GM18519 (cell line): ENCODE data around the gene COL11A2.

Experiments
- ATAC-seq: cut with Tn5 transposase; IDR thresholded peaks from one replicate; pipeline ENCODE4 v1.9.1; 2021; ENCODE audit warnings: mild to moderate bottlenecking, moderate library complexity; ENCODE audit not compliant: unreplicated experiment, low FRiP score

The COL11A2 gene

DNA sequence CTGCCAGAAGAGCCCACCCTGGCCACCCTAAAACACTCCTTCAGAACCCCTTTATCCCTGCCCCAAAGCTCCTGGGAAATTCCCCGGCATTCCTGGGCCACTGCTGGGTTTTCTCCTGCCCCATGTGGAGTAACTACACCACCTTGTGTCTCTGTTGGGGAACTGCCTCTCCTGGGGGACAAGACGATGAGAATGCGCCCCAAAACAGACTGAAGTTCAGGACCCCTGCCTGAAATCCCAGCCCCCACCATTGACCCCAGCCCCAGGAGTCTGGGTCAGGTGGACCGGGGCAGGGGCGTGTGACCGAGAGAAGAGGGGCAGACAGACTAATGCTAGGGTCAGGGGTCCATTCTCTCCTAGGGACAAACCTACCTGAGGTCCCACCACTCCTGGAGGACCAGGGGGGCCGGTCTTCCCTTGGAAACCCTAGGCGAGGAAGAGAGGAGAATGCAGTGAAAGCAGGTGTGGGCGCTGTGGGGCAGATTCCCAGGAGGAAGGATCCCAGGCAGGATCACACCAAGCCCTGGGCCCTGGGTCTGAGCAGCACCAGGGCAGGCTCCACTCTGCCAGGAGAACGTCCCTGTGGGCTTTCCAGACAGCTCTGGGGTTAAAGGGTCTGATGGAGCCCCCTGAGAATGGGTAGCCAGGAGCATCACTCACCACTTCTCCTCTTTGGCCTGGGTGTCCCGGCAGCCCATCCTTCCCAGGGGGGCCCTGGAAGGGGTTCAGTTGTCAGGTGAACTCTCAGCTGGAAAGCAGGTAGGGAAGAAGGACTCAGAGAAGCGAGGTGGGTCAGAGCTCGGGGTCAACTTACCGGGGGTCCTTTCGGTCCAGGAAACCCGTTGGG, 19.4 kb downstream of the COL11A2 start:
- no peak for ATAC-seq

DNA sequence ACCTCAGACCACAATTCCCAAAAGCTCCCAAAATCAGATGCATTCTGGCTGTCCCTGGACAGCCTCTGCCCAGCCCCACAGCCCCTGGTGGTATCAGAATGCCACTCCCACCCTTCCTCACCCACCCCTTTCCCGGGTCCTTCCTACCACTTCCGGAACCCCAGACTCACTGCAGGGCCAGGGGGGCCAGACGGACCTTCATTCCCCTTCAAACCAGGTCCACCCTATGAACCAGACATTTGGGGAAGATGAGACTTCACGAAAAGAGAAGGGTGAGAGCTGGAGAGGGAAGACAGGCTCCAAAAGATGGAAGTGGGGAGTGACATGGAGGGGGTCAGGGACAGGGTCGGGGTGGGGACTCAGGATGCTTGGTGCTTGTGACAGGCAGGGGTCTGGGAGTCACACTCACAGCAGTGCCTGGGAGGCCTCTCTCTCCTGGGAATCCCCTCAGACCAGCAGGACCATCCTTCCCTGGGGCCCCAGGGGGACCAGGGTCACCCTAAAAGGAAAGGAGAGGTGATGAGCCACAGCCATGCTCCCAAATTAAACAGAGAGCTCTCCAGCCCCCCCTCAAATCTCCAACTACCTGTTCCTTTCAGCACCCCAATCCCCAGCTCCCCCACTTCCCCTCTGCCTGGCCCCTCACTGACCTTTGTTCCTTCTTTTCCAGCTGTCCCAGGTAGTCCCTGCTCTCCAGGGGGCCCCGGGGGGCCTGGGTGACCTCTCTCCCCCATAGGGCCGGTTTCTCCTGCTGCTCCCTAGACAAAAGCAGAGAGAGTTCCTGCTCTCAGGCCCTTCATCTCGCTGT, 20.2 kb downstream of the COL11A2 start:
- ATAC-seq = no peak

DNA sequence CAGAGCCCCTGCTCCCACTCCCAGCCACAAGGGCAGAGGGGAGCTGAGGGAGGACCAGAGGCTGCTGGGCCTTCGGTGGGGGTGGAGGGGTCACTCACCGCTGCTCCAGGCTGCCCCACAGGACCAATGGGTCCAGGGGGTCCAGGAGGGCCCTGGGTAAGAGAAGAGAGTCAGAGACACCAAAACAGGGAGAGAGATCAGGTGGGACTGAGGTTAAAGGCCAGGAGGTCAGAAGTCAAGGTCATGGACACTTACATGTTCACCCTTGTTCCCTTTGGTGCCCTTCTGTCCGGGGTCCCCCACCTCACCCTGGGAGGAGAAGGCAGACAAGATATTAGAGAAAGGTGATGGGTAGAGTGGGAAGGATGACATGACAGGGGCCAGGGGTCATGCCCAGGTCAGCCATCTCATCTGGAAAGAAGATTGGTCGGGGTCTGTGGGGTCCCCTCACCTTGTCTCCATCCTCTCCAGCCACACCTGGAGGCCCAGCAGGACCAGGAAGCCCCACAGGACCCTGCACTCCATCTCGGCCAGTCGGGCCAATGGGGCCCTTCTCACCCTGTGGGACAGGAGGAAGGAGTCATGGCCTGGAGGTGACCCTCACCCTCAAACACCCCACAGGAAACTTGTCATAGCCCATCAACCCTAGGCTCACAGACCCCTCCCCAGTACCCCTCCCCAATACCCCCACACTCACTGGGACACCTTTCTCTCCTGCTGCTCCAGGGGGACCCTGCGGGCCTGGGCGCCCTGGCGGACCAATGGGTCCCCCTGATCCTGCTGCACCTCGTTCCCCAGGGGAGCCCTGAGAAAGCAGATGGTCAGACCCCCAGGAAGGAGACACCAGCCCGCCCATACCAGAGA, 21.0 kb downstream of the COL11A2 start:
- ATAC-seq = no peak

DNA sequence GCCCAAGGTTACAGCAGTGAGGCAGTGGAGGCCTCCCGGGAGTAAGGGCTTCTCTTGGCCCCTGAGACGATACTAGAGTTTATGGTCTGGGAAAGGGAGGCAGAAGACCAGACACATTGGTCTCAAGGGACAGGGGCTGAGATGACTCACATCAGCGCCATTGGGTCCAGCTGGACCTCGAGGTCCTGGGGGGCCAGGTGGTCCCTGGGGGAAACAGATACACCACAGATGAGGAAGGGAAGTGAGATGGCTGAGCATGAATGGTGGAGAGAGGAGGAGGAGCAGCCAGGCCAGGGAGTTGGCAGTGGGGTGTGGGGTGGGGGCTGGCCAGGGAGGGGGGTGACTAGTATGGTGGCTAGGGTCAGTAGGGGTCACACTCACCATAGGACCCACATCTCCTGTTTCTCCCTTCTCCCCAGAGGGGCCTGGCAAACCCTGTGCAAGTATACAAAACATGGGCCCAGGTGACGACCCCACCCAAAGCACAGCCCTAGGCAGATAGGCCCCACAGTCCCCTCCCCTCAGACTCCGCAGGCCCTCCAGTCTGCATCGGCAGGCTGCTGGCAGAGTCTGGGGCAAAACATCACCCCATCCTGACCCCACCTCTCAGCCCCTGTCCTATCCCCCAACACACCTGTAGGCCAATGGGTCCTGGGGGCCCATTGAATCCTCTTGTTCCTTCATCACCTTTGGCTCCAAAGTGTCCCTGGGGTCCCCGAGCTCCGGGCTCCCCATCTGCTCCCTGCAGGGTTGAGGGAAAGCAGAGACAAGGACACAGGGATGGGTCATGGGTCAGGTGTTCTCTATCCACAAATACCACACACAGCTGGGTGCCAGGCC, 21.9 kb downstream of the COL11A2 start:
- ATAC-seq = no peak

DNA sequence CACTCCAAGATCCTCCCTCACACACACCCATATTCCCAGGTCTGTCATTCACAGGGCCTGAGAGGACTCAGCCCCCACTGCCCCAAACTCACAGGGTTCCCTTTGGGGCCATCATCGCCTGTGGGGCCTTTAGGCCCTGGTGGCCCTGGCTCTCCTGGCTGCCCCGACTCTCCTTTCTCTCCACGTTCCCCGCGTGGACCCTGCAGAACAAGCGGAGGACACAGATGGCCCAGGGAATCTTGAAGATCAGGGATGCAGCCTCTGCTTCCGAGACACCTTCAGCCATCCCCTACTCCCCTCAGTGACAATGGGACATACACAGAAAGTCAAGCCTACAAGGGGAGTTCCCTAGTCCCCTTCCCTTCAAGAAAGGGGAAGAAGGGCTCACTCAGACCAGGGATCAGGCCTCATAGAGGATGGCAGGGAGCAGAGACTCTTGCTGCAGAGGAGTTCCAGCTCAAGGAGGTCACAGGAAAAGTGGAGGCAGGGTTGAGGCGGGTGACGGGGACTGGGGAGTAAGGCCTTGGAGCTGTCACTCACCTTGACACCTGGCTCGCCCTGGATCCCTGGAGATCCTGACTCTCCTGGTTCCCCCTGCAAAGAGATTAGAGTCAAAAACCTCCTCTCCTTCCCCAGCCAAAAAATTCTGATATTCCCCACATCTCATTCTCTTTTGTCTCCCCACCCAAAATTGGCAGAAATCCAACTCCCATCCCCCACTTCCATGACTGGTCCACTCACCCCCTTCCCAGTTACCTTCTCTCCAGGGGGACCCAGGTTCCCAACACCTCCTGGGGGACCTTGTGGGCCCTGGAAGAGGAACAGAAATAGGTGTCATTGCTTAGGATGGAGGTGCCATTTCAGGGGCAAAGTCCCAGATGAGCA, 22.7 kb downstream of the COL11A2 start:
- no peak for ATAC-seq

DNA sequence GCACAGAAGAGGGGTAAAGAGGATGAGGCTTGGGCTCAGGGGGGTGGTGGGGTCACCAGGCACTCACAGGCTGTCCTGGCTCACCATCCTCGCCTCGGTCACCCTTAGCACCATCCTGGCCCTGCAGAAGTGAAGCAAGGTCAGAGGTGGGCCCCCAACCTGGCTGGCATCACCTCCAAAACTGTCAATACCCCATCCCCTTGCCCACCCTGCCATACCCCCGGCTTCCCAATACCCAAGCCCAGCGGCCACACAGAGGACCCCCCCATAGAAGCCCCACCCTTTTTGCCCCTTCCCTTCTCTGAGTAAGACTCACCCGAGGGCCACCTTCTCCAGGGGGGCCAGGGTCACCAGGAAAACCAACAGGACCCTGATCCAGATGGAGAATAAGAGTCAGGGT, 23.6 kb downstream of the COL11A2 start:
- ATAC-seq = no peak

DNA sequence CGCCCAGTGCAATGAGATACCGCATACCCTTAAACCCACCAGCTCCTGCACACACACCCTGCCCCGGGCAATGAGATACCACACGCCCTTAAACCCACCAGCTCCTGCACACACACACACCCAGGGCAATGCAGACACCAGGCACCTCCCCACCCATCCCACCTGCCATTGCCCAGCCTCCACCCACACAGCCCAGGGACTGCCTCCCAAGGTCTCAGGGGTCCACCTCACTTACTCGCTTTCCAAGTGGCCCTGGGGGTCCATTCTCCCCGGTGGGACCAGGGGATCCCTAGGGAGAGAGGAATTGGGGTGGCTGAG, 24.0 kb downstream of the COL11A2 start:
- ATAC-seq = no peak

DNA sequence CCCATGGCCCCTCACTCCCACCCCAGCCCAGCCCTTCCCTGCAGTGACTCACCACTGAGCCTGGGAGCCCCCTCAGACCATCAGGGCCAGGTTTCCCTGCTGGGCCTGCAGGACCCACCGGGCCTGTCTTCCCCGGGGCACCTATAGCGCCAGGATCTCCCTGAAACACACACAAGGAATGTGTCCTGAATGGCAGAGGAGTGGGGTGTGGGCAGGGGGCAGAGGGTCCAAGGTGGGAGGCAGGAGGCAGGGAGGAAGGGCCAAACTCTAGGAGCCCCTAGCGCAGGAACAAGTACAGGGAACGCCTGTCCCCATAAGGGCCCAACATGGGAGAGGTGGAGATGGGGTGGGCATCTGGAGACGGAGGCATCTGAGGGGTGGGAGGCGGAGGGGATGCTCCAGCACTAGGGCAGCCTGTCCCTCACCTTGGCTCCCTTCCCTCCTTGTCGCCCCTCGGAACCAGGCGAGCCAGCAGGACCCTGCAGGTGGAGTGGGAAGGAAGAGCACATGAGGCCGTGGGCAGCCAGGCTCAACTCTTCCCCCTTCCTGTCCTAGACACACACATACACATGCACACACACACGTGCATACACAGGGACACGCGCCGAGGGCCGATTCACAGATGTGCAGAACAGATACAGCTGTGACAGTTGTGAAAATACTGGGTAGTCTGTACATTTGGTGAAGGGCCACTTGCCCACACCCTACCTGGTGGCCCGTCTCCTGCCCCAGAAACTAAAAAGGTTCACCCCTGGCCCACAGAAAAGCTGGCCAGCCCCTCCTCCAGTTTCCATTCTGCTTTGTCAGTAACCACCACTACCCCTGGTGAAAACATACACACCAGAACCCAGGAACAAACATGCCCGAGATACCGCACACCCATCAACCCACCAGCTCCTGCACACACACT, 24.6 kb downstream of the COL11A2 start:
- ATAC-seq = no peak

DNA sequence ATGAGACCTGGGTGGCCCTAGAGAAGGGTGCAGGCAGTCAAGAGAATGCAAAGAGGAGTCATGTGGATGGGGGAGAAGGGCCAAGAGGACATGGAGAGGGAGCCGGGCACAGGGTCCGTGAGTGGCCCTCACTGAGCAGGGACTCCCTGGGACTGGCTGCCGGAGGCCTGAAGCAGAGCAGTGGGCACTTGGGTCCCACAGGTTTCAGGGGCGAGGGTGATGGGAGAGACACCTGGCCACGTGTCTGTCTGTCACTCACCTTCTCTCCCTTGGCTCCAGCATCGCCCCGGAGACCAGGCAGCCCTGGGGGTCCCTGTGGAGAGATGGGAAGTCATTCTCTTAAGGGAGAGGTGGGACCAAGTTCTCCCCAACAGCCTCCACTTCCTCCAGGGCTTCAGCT, 25.5 kb downstream of the COL11A2 start:
- ATAC-seq = no peak

DNA sequence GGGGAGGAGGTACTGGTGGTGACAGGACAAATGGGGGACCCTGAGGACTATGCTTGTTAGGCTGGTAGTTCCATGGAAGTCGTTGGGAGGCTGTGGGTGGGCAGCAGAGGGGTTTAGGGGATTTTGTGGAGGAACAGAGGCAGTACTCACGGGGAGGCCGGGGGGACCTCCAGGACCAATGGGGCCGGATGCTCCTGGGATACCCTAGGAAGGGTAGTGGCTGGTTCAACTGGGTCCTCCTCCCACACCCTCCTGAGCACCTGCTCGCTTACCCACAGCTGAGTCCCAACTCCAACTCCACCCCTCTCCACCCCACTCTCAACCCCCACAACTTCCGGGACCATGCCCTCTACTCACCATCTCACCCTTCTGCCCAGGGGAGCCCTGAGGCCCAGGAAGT, 25.9 kb downstream of the COL11A2 start:
- ATAC-seq = no peak

DNA sequence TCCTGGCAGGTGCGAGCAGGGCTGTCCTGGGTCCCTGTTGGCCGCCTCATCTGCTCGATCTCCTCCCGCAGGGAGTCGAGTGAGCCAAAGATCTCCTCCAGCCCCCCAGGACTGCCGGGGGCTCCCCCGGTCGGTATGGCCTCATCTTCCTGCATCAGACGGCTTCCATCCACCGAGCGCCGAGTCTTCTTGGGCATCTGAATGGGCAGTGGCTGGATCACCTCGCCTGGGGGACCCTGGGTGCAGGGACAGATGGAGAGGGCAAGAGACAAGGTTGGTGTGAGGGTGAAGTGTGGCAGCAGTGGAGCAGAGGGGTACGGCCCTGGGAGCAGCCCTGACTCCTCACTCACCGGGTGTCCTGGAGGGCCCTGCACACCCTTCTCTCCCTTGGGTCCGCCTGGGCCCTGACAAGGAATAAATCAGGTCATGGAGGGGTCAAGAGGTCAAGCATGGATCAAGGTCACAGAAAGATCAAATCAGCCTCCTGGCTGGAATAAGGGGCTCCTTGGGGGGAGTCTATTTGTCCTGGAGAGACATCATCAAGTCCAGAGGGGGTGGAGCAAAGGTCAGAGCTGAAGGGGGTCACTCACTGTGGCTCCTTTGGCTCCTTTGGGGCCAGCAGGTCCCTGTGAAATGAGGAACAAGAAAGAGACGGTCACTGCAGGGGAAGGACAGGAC, 26.5 kb downstream of the COL11A2 start:
- no peak for ATAC-seq

DNA sequence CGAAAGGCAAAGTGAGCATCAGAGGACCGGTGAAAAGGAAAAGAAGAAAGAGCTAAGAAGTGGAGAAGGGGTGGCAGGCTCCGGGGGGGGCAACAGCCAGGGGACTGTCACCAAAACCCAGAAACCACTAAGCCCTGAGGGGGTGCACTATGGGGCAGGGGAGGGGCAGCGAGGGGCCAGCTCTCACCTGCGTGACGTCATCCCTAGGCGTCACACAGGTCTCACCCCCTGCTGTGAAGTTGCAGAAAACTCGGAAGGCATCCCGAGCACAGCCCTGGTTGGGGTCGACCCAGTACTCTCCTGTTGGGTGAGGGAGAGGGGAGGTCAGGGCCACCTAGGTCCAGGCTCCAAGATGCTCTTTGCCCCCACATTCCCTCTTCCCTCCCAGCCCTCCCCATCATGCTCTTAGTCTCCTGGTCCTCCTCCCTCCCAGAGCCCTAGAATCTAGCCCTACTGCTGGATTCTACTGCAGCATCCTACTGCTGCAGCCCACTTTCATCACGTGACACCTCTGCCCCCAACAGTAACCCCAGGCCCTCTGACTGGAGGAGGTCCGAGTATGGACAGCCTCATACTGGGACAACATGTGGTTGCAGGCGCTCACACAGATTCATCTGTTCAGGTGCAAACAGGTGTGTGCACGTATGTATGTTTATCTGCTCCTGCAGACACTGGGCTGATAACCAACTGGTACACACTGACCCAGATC, 27.4 kb downstream of the COL11A2 start:
- no peak for ATAC-seq

DNA sequence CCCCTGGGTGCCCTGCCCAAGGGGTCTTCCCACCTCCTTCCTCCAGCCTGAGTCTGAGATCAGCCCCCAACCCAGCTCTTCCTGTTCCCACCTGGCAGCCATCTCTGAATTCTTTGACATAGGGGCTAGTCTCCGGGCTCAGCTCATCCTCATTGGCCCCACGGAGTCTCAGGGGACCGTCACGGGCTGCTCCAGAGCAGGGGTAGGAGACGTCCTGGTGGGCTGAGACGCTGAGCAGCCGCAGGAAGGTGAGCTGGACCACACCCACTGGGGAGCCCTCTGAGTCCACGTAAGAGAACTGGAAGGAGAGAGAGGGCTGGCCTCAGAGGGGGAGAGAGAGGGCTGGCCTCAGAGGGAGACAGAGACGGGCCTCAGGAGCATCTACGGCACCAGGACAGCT, 28.1 kb downstream of the COL11A2 start:
- no peak for ATAC-seq

DNA sequence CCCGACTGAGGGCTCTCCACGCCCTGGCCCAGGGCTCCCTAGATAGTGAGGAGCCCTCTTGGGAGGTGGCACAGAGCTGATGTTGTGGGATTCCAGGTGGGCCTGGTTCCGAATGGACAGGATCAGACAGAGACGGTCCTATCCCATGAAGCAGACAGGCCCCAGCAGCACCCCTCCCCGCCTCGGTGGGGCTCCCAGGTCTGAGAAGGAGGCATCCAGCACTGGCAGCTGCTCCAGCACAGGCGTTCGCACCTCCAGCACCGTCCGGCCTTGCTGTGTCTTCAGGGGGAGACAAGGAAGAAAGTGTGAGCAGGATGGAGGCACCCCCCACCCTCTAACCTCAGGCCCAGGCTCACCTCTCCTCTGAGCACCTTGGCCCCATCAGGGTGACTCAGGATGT, 28.7 kb downstream of the COL11A2 start:
- no peak for ATAC-seq

DNA sequence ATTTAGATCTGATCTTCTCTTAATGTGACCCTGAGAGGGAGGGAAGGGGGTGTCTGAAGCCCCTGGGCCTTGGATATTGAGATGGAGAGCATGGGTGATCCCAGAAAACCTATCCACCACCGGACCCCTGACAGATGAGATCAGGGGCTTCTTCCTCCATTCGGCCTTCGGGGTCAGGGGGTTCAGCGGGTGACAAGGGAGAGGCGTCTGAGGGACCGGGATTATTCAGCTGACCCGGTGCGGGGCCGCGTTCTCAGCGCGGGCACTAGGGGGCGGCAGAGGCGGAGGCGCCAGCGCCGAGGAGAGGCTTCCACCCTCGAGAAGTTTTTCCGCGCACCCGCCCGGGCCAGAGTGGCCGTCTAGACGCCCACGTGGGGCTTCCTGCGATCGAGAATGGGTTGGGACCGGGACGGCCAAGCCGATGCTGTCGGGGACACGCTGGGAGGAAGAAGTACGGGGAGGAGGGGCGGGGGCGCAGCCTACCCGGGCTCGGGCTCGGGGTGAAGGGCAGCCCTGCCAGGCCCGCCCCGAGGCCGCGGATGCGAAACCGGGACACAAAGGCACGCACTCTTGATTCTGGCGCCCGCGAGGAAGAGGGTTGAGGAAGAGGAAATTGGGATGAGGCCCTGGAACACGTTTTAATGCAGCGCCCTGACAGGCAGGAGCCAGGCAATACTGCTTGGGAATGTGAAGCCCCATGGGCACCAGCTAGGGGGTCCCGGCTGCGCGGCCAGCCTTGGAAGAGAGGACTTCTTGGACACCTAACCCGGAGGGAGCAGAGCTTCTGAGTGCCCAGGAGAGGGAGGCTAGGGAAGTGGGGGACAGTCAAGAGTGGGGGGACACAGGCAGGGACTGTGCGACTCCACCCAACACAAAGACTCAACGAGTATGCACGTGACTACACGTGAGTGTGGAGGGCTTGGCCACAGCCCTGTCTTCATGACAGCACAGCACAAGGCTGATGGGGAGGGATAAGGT, 30.6 kb downstream of the COL11A2 start:
- no peak for ATAC-seq
